Ovary (tissue), 9 donors: ENCODE measurements around the gene ZNF837. TPM values are rescaled to one million over a fixed set of nuclear protein-coding genes. Genes with fewer than 3 reads are reported as not detected.

Experiments
- DNase-seq, 5 donors: peaks; one replicate each; pipeline ENCODE4 v3.0.0-alpha.2; 2019 to 2020
- H3K27ac ChIP-seq, 2 donors: fragments of 200-600 bp; one replicate each; pipeline versions ENCODE4 v1.5.1 to v1.8.0; 2019 to 2022
- H3K27me3 ChIP-seq: fragments of 200-600 bp; one replicate; pipeline ENCODE4 v1.8.0; 2022
- H3K36me3 ChIP-seq: fragments of 200-600 bp; sonication (generic); one replicate; pipeline ENCODE4 v1.5.1; 2019
- H3K4me1 ChIP-seq: one replicate; pipeline ENCODE4 v1.8.1; 2013; ENCODE audit warnings: mild to moderate bottlenecking, moderate library complexity; ENCODE audit not compliant: insufficient read depth
- H3K4me3 ChIP-seq: fragments of 200-600 bp; sonication (generic); one replicate; pipeline ENCODE4 v1.5.1; 2017
- H3K9me3 ChIP-seq, 2 donors: fragments of 200-600 bp in 1 of 2; sonication (generic) in 1 of 2; one replicate each; pipeline versions ENCODE4 v1.5.1 to v1.8.1; 2013 to 2019; ENCODE audit warnings: mild to moderate bottlenecking in 1 of 2, moderate library complexity in 1 of 2
- EP300 ChIP-seq: sonication (generic); formaldehyde crosslinking; IDR thresholded peaks from one replicate; pipeline ENCODE4 v1.6.1; 2017; ENCODE audit warnings: antibody characterized with exemption
- POLR2A ChIP-seq: fragments of 450-650 bp; IDR thresholded peaks from one replicate; pipeline ENCODE4 v1.6.1; 2017; ENCODE audit warnings: antibody characterized with exemption, mild to moderate bottlenecking, moderate library complexity
- WGBS, 3 donors: extraction: QIAGEN DNeasy Blood & Tissue Kit in 1 of 3; methylation state at CpG; one replicate each; pipeline versions ENCODE4 v1.1.5 to v1.1.7; 2013 to 2017; 5-methylcytosine and 5-hydroxymethylcytosine counted together
- intact Hi-C, 4 donors: fragments of 100-400 bp; cut with DNase I; formaldehyde crosslinking; loops; one replicate each; pipeline versions ENCODE4 v1.11.0 to v1.15.1; 2022 to 2023
- polyA plus RNA-seq, 2 donors: library from polyadenylated mRNA; stranded (reverse); fragments of 200-250 nt in 1 of 2; fragments of 350-450 nt in 1 of 2; fragmentation: Illumina TruSeq in 1 of 2; extraction: RNeasy Lipid Tissue Mini Kit (QIAGEN cat#74804) in 1 of 2; gene quantifications; one replicate each; pipeline ENCODE4 v1.2.3, GENCODE V29; 2013 to 2014
- total RNA-seq, 7 donors: library from RNA; depleted of rRNA in 2 of 7; stranded (reverse); fragments of >200 nt in 2 of 7; fragmentation: NEBNext Ultra II Directional in 3 of 7; extraction: Animal tissue kit (Norgen Biotek cat#: 25700) in 3 of 7; gene quantifications; one replicate each; pipeline versions ENCODE4 v1.1.0 to v1.2.4, GENCODE V29; 2016 to 2023
- TF ChIP-seq, protein P1 (sequence below), 3 donors: fragments of 450-650 bp in 2 of 3; fragments of 200-600 bp in 1 of 3; IDR thresholded peaks; one replicate each; pipeline versions ENCODE4 v1.5.1 to v1.8.0; 2016 to 2022; ENCODE audit warnings: antibody characterized with exemption in 3 of 3, mild to moderate bottlenecking in 1 of 3
- donor health status: DM: no; HTN: no; CAD: no; lungs with moderate emphysema.
- donor health status: DM: no; HTN: no; CAD: no.
- donor health status: Bipolar disorder and iron deficiency.
- donor health status: DM: yes; HTN: yes; CAD: no.
- donor health status: DM: no; HTN: no; CAD: no.
- donor health status: DM: yes; HTN: yes; CAD: no.

The ZNF837 gene
- total and polyA plus RNA-seq, 9 donors: 1.4 to 3.2 (median 2.5) TPM; not detected in 1

- intact Hi-C loops: no loop called here
- 95 to 99% (median 95%) methylated on average over 4 of the region's 4 CpGs for WGBS, 3 donors
- Histone ChIP-seq H3K4me3 (no peak overlapping the region), H3K4me1 (no peaks in the 10 kb centered on the region), H3K27me3 (no peaks in the 10 kb centered on the region), H3K9me3 (peaks cover 0 to 4% of the 10 kb centered on the region in 2 donors), H3K27ac (no peak overlapping the region), H3K36me3 (no peaks in the 10 kb centered on the region)
- no peak for DNase-seq
- TF ChIP-seq EP300: no peak
- TF ChIP-seq, protein P1, sequence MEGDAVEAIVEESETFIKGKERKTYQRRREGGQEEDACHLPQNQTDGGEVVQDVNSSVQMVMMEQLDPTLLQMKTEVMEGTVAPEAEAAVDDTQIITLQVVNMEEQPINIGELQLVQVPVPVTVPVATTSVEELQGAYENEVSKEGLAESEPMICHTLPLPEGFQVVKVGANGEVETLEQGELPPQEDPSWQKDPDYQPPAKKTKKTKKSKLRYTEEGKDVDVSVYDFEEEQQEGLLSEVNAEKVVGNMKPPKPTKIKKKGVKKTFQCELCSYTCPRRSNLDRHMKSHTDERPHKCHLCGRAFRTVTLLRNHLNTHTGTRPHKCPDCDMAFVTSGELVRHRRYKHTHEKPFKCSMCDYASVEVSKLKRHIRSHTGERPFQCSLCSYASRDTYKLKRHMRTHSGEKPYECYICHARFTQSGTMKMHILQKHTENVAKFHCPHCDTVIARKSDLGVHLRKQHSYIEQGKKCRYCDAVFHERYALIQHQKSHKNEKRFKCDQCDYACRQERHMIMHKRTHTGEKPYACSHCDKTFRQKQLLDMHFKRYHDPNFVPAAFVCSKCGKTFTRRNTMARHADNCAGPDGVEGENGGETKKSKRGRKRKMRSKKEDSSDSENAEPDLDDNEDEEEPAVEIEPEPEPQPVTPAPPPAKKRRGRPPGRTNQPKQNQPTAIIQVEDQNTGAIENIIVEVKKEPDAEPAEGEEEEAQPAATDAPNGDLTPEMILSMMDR (IDR thresholded peaks at IDR 0.05): no peak
- no peak for TF ChIP-seq POLR2A
These were observed 44.0 kb downstream of the ZNF837 start for GRCh38 chr19:58336820-58337219.

- intact Hi-C loops: no loop called here
- Histone ChIP-seq H3K36me3 (no peaks in the 10 kb centered on the region), H3K27ac (no peak overlapping the region), H3K9me3 (peaks cover 0 to 4% of the 10 kb centered on the region in 2 donors), H3K4me1 (no peaks in the 10 kb centered on the region), H3K4me3 (no peak overlapping the region), H3K27me3 (no peaks in the 10 kb centered on the region)
- no peak for DNase-seq
- 91 to 97% (median 95%) methylated on average over 1 of the region's 1 CpG for WGBS, 3 donors
- no peak for TF ChIP-seq POLR2A
- TF ChIP-seq, protein P1 (IDR thresholded peaks at IDR 0.05): no peak
- TF ChIP-seq EP300: no peak
These were observed 44.6 kb downstream of the ZNF837 start for GRCh38 chr19:58336216-58336615.

DNA sequence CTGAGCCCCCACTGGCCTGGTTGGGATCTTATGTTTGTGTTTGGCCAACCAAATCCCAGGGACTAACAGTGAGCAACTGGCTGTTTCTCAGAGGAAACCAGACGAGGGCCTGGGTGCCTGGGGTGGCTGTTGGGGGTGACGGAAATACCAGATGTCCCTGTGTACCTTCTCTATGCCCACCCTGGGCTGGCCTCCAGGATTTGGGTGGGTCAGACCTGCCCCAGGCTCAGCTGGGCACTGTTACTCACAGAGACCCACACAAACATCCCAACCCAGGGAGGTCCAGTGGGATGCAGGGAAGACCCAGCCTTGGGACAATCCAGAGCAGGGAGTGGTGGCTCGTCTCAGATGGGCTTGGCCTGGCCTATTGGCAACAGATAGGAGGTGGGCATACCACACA, 45.2 kb downstream of the ZNF837 start:
- WGBS, 3 donors: 86 to 90% (median 88%) methylated on average over 3 of the region's 3 CpGs
- H3K36me3 ChIP-seq: no peaks in the 10 kb centered on the region

GRCh38 chr19:58334691-58335249, 46.1 kb downstream of the ZNF837 start:
- TF ChIP-seq, protein P1 (IDR thresholded peaks at IDR 0.05): no peak
- no peak for TF ChIP-seq POLR2A
- no peak for TF ChIP-seq EP300
- intact Hi-C loops: no loop called here
- Histone ChIP-seq H3K36me3 (no peaks in the 10 kb centered on the region), H3K4me3 (no peak overlapping the region), H3K9me3 (peaks cover 0 to 4% of the 10 kb centered on the region in 2 donors), H3K27ac (no peak overlapping the region), H3K4me1 (no peaks in the 10 kb centered on the region), H3K27me3 (no peaks in the 10 kb centered on the region)
- DNase-seq: no peak
- WGBS, 3 donors: 94 to 95% (median 94%) methylated on average over 19 of the region's 19 CpGs

More for the DNA sequence above, 45.2 kb downstream of the ZNF837 start:
- no peaks in the 10 kb centered on the region for H3K4me1 ChIP-seq
- intact Hi-C loops: no loop called here
- H3K9me3 ChIP-seq: peaks cover 0 to 4% of the 10 kb centered on the region in 2 donors
- no peak overlapping the region for H3K27ac ChIP-seq
- no peaks in the 10 kb centered on the region for H3K27me3 ChIP-seq
- no peak for TF ChIP-seq EP300
- TF ChIP-seq, protein P1 (IDR thresholded peaks at IDR 0.05): no peak
- DNase-seq: no peak
- no peak overlapping the region for H3K4me3 ChIP-seq
